K562 (cell line): ENCODE data around the gene KLF2. TPM values are rescaled to one million over a fixed set of nuclear protein-coding genes. Genes with fewer than 3 reads are reported as not detected.

Source experiments
- ATAC-seq: fragments of 200-7000 bp; cut with Tn5 transposase; 3 replicates; pipeline ENCODE4 v1.9.1; 2020; ENCODE audit warnings: moderate library complexity
- BruUV-seq: library from RNA; stranded (reverse); fragments of 400-500 nt; replicated peaks from 2 replicates; lab custom pipeline; 2021; lab: Mats Ljungman, UMichigan
- CTCF ChIA-PET: fragments of 300-600 bp; formaldehyde crosslinking; extraction: SDS; loops from one replicate; lab custom pipeline; 2021; ENCODE audit warnings: low intra/inter-chr PET ratio; lab: Yijun Ruan, JAX
- POLR2A ChIA-PET: fragments of 300-600, 350-650 bp; sonication (Branson Sonifier 250); formaldehyde crosslinking; extraction: SDS; loops from one replicate; lab custom pipeline; 2021; ENCODE audit warnings: antibody characterized with exemption, inconsistent platforms; lab: Yijun Ruan, JAX
- DNase-seq, 4 experiments: peaks; one replicate each; pipeline versions ENCODE4 v3.0.0 to v3.0.0-alpha.2; 2011 to 2018; ENCODE audit warnings: low spot score in 3 of 4, mixed read lengths in 3 of 4; ENCODE audit errors: extremely low read depth in 1 of 4
- FAIRE-seq: peaks from 2 replicates; lab custom pipeline; 2011; peaks lifted over from hg19 to GRCh38; lab: Jason Lieb, UNC
- H2AFZ ChIP-seq: 2 replicates; pipeline ENCODE4 v1.6.0; 2011; ENCODE audit warnings: low read depth, low read length, control low read depth, inconsistent platforms
- H3K27ac ChIP-seq: fragments of 200-600 bp; 3 replicates; pipeline ENCODE4 v1.8.0; 2011; ENCODE audit warnings: low read depth, mild to moderate bottlenecking, control low read depth, inconsistent platforms, low read length, moderate library complexity, mixed read lengths; ENCODE audit errors: extremely low read depth
- H3K27me3 ChIP-seq, 2 experiments: fragments of 300-600 bp in 1 of 2; 2 replicates in 1 of 2; 3 replicates in 1 of 2; pipeline versions ENCODE4 v1.6.0 to v1.8.0; 2011; ENCODE audit warnings: inconsistent platforms in 2 of 2, low read length in 2 of 2, mild to moderate bottlenecking in 1 of 2, mixed read lengths in 1 of 2, moderate library complexity in 1 of 2; ENCODE audit not compliant: control insufficient read depth in 2 of 2, insufficient read depth in 2 of 2
- H3K36me3 ChIP-seq: fragments of 300-600 bp; 3 replicates; pipeline ENCODE4 v1.8.0; 2011; ENCODE audit warnings: mild to moderate bottlenecking, low read length, inconsistent platforms; ENCODE audit not compliant: control insufficient read depth, insufficient read depth
- H3K4me1 ChIP-seq, 2 experiments: fragments of 200-600 bp in 1 of 2; replicated peaks in 1 of 2; 2 replicates in 1 of 2; 3 replicates in 1 of 2; pipeline versions ENCODE4 v1.5.1 to v1.8.0; 2011; ENCODE audit warnings: inconsistent platforms in 2 of 2, low read length in 2 of 2, mild to moderate bottlenecking in 1 of 2, mixed read lengths in 1 of 2, moderate library complexity in 1 of 2; ENCODE audit not compliant: control insufficient read depth in 2 of 2, insufficient read depth in 2 of 2
- H3K4me2 ChIP-seq: 2 replicates; pipeline ENCODE4 v1.6.1; 2011; ENCODE audit warnings: low read length, control low read depth, inconsistent platforms, mixed read lengths; ENCODE audit not compliant: insufficient read depth
- H3K4me3 ChIP-seq: fragments of 200-600 bp; sonication (generic), shearing (Covaris generic); 2 replicates; pipeline ENCODE4 v1.5.1; 2016; ENCODE audit warnings: control low read depth, inconsistent platforms
- H3K79me2 ChIP-seq: fragments of 200-600 bp; 3 replicates; pipeline ENCODE4 v1.8.0; 2011; ENCODE audit warnings: low read length, inconsistent platforms; ENCODE audit not compliant: control insufficient read depth, insufficient read depth
- H3K9ac ChIP-seq, 2 experiments: 2 replicates each; pipeline versions ENCODE4 v1.6.0 to v1.6.1; 2011; ENCODE audit warnings: low read depth in 2 of 2, low read length in 2 of 2, control low read depth in 1 of 2, inconsistent platforms in 1 of 2, mild to moderate bottlenecking in 1 of 2, mixed read lengths in 1 of 2; ENCODE audit not compliant: insufficient read depth in 1 of 2
- H3K9me1 ChIP-seq: one replicate; pipeline ENCODE4 v1.6.0; 2011; ENCODE audit warnings: inconsistent platforms, mild to moderate bottlenecking, low read length, moderate library complexity; ENCODE audit not compliant: control insufficient read depth, insufficient read depth
- H3K9me3 ChIP-seq: replicated peaks from 2 replicates; pipeline ENCODE4 v1.5.1; 2011; ENCODE audit warnings: low read depth, low read length, inconsistent platforms; ENCODE audit not compliant: control insufficient read depth, insufficient read depth
- H4K20me1 ChIP-seq: replicated peaks from 2 replicates; pipeline ENCODE4 v1.6.1; 2011; ENCODE audit warnings: low read length, inconsistent platforms, mixed read lengths; ENCODE audit not compliant: control insufficient read depth, insufficient read depth
- CREB1 ChIP-seq, 2 experiments: sonication (generic) in 1 of 2; formaldehyde crosslinking in 1 of 2; IDR thresholded peaks; 2 replicates each; pipeline versions ENCODE4 v1.6.1 to v1.8.0; 2012 to 2022; ENCODE audit warnings: inconsistent platforms in 1 of 2, mild to moderate bottlenecking in 1 of 2, missing genetic modification reagents in 1 of 2, moderate library complexity in 1 of 2
- NBN ChIP-seq: fragments of 450-650 bp; IDR thresholded peaks from 2 replicates; pipeline ENCODE4 v1.6.1; 2016; ENCODE audit warnings: low read depth, mild to moderate bottlenecking
- NCOA1 ChIP-seq: fragments of 450-650 bp; IDR thresholded peaks from 2 replicates; pipeline ENCODE4 v1.6.1; 2016; ENCODE audit warnings: low read depth
- RB1 ChIP-seq: fragments of 450-650 bp; IDR thresholded peaks from 2 replicates; pipeline ENCODE4 v1.6.1; 2017; ENCODE audit warnings: low read depth, mild to moderate bottlenecking
- ZKSCAN8 ChIP-seq: fragments of 200-800 bp; sonication (Bioruptor generic); IDR thresholded peaks from 2 replicates; pipeline ENCODE4 v1.6.1; 2016; ENCODE audit warnings: missing genetic modification characterization, missing compliant biosample characterization
- WGBS: fragments of 100-300 bp; shearing (Covaris generic); methylation state at CpG from one replicate; pipeline ENCODE4 v1.1.6; 2016; ENCODE audit warnings: low coverage, mixed read lengths; ENCODE audit not compliant: insufficient coverage; ENCODE audit errors: missing lambda C conversion rate; 5-methylcytosine and 5-hydroxymethylcytosine counted together
- in situ Hi-C: fragments of 300-500 bp; cut with MboI; formaldehyde crosslinking; loops from 4 replicates; pipeline ENCODE4 v1.15.0; 2018; ENCODE audit warnings: inconsistent platforms, mixed read lengths
- intact Hi-C: fragments of 100-400 bp; cut with micrococcal nuclease; formaldehyde crosslinking; loops from 2 replicates; pipeline ENCODE4 v1.14.2; 2022
- polyA plus RNA-seq, 8 experiments: library from polyadenylated mRNA; depleted of rRNA in 4 of 8; stranded (reverse) in 5 of 8; unstranded in 3 of 8; fragments of >200 nt; fragmentation: Nextera tagmentation in 2 of 8; fragmentation: Illumina TruSeq in 1 of 8; extraction: Ambion mirVana in 2 of 8; extraction: Trizol in 1 of 8; gene quantifications; 2 replicates each; pipeline versions ENCODE4 v1.2.1 to v1.2.3, GENCODE V29; 2011 to 2014; ENCODE audit warnings: inconsistent platforms in 1 of 8, missing spikeins in 1 of 8
- total RNA-seq, 7 experiments: library from RNA; depleted of rRNA in 6 of 7; stranded (reverse); fragments of >200 nt in 6 of 7; fragmentation: Illumina TruSeq in 2 of 7; extraction: Trizol in 2 of 7; gene quantifications; 2 replicates each; pipeline versions ENCODE4 v1.2.1 to v1.2.3, GENCODE V29; 2011 to 2021; ENCODE audit warnings: low replicate concordance in 1 of 7
- TF ChIP-seq, protein P1 (sequence below): fragments of 450-650 bp; IDR thresholded peaks from 2 replicates; pipeline ENCODE4 v1.7.0; 2016; ENCODE audit warnings: borderline replicate concordance

KLF2 gene
- total and polyA plus RNA-seq, 9 of the 15 experiments (the other 6 are each of a cell fraction or from before 2014, with no cell fraction given) = 0.07 to 0.71 TPM; not detected in 7

DNA sequence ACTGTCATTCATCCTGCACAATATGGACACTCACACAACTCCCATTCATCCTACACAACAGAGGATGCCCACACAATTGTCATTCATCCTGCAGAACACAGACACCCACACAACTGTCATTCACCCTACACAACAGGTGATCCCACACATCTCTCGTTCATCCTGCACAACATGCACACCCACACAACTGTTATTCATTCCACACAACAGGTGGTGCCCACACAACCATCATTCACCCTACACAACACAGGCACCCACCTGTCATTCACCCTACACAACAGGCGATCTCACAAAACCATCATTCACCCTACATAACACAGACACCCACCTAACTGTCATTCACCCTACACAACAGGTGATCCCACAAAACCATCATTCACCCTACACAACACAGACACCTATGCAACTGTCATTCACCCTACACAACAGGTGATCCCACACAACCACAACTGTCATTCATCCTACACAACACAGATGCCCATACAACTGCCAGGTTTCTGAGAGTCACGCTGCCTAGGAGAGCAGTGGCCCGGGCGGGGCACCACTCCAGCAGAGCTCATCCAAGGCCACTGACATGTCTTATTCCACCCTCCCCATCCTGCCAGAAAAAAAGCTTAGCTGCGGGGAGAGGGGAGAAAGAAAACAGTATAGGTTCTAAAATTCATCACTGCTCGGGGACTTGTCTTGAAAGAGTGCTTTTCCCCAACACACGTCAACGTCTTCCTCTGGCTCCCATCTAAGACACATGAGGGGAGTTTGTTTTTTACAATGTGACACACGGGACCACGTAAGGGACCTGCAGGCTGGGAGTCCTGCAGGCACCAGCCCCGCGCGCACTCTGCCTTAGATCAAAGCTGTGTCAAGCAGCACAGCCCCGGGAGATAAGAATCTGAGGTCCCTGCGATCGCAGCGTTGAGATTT, 44.0 kb downstream of the KLF2 start:
- Histone ChIP-seq H3K27ac (no peak overlapping the region), H3K27me3 (no peaks in the 10 kb centered on the region), H2AFZ (no peak overlapping the region), H4K20me1 (peaks cover 10% of the 10 kb centered on the region), H3K36me3 (peaks cover 10% of the 10 kb centered on the region; the same call in 1 of the 3 replicates), H3K79me2 (no peaks in the 10 kb centered on the region), H3K9me3 (no peaks in the 10 kb centered on the region), H3K4me1 (peaks cover 22 to 36% of the 10 kb centered on the region in 2 experiments), H3K9ac (no peak overlapping the region), H3K4me2 (no peak overlapping the region), H3K9me1 (no peaks in the 10 kb centered on the region), H3K4me3 (no peak overlapping the region)
- FAIRE-seq (no peak), ATAC-seq (no peak), DNase-seq (no peak)
- intact Hi-C loops (no loop called here), in situ Hi-C loops (no loop called here)
- TF ChIP-seq ZKSCAN8 (CRISPR knock-in tag) = no peak
- TF ChIP-seq, protein P1, sequence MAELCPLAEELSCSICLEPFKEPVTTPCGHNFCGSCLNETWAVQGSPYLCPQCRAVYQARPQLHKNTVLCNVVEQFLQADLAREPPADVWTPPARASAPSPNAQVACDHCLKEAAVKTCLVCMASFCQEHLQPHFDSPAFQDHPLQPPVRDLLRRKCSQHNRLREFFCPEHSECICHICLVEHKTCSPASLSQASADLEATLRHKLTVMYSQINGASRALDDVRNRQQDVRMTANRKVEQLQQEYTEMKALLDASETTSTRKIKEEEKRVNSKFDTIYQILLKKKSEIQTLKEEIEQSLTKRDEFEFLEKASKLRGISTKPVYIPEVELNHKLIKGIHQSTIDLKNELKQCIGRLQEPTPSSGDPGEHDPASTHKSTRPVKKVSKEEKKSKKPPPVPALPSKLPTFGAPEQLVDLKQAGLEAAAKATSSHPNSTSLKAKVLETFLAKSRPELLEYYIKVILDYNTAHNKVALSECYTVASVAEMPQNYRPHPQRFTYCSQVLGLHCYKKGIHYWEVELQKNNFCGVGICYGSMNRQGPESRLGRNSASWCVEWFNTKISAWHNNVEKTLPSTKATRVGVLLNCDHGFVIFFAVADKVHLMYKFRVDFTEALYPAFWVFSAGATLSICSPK = no peak
- no peak for TF ChIP-seq CREB1 (IDR thresholded peaks at IDR 0.05)
- TF ChIP-seq CREB1 (CRISPR knock-in tag; IDR thresholded peaks at IDR 0.05) = no peak
- TF ChIP-seq NCOA1 = no peak
- TF ChIP-seq RB1 = no peak
- TF ChIP-seq NBN = no peak
- ChIA-PET CTCF (no interaction called here), POLR2A (no interaction called here)
- no TSS peak for BruUV-seq
- 46% methylated on average over 18 of the region's 18 CpGs for WGBS
